RWPE2 (cell line): Measurements from ENCODE around the gene CRYZ.

Experiments
- ATAC-seq: fragments of 200-7000 bp; cut with Tn5 transposase; 3 replicates; pipeline ENCODE4 v1.9.1; 2021; ENCODE audit warnings: low read depth
- DNase-seq: peaks from one replicate; pipeline ENCODE4 v3.0.0-alpha.2; 2020; ENCODE audit warnings: low spot score
- H3K27ac ChIP-seq: fragments of 450-650 bp; 2 replicates; pipeline ENCODE4 v1.5.1; 2017; ENCODE audit warnings: mild to moderate bottlenecking; ENCODE audit not compliant: poor library complexity, severe bottlenecking
- H3K27me3 ChIP-seq: fragments of 250-450 bp; sonication (Bioruptor Pico); 2 replicates; pipeline ENCODE4 v1.5.1; 2021; ENCODE audit warnings: mild to moderate bottlenecking, moderate library complexity; ENCODE audit not compliant: insufficient read depth, poor library complexity, severe bottlenecking
- H3K36me3 ChIP-seq: fragments of 250-450 bp; sonication (Bioruptor Pico); 2 replicates; pipeline ENCODE4 v1.5.1; 2020; ENCODE audit warnings: low read depth, mild to moderate bottlenecking, moderate library complexity
- H3K4me1 ChIP-seq: fragments of 250-450 bp; sonication (Bioruptor Pico); 2 replicates; pipeline ENCODE4 v1.5.1; 2021; ENCODE audit warnings: mild to moderate bottlenecking, moderate library complexity; ENCODE audit not compliant: insufficient read depth, poor library complexity, severe bottlenecking
- H3K4me3 ChIP-seq: fragments of 250-450 bp; sonication (Bioruptor Pico); 2 replicates; pipeline ENCODE4 v1.5.1; 2021; ENCODE audit warnings: mild to moderate bottlenecking, moderate library complexity; ENCODE audit not compliant: severe bottlenecking
- H3K9me3 ChIP-seq: fragments of 250-450 bp; sonication (Bioruptor Pico); 2 replicates; pipeline ENCODE4 v1.5.1; 2021; ENCODE audit warnings: mild to moderate bottlenecking, moderate library complexity; ENCODE audit not compliant: severe bottlenecking
- CTCF ChIP-seq: fragments of 450-650 bp; IDR thresholded peaks from one replicate; pipeline ENCODE4 v1.5.1; 2017; ENCODE audit warnings: mild to moderate bottlenecking, moderate library complexity; ENCODE audit not compliant: poor library complexity, severe bottlenecking

The CRYZ gene

GRCh38 chr1:74773582-74773981, 40.7 kb upstream of the CRYZ start:
- TF ChIP-seq CTCF: no peak

GRCh38 chr1:74772945-74773344, 40.1 kb upstream of the CRYZ start:
- no peak for ATAC-seq

More at GRCh38 chr1:74773582-74773981, 40.7 kb upstream of the CRYZ start:
- ATAC-seq: no peak
- Histone ChIP-seq H3K27me3 (peaks cover 22% of the 10 kb centered on the region), H3K36me3 (no peaks in the 10 kb centered on the region), H3K9me3 (no peaks in the 10 kb centered on the region), H3K27ac (no peak overlapping the region), H3K4me3 (no peak overlapping the region), H3K4me1 (no peaks in the 10 kb centered on the region)
- DNase-seq: no peak

GRCh38 chr1:74771913-74772515, 39.2 kb upstream of the CRYZ start:
- peaks cover 17% of the 10 kb centered on the region for H3K27me3 ChIP-seq
- H3K4me3 ChIP-seq: no peak overlapping the region
- H3K36me3 ChIP-seq: no peaks in the 10 kb centered on the region
- ATAC-seq (peak; percentile 52; the same call in 1 of the 3 replicates), DNase-seq (no peak)
- no peaks in the 10 kb centered on the region for H3K9me3 ChIP-seq
- peak; percentile 89 for TF ChIP-seq CTCF
- no peak overlapping the region for H3K27ac ChIP-seq
- no peaks in the 10 kb centered on the region for H3K4me1 ChIP-seq

More at GRCh38 chr1:74772945-74773344, 40.1 kb upstream of the CRYZ start:
- no peaks in the 10 kb centered on the region for H3K36me3 ChIP-seq
- no peaks in the 10 kb centered on the region for H3K4me1 ChIP-seq
- H3K27me3 ChIP-seq: peaks cover 22% of the 10 kb centered on the region
- no peak overlapping the region for H3K4me3 ChIP-seq
- TF ChIP-seq CTCF: no peak
- no peak overlapping the region for H3K27ac ChIP-seq
- H3K9me3 ChIP-seq: no peaks in the 10 kb centered on the region
- no peak for DNase-seq

- TF ChIP-seq CTCF: no peak
- peaks cover 20% of the 10 kb centered on the region for H3K36me3 ChIP-seq
- H3K4me1 ChIP-seq: no peaks in the 10 kb centered on the region
- no peaks in the 10 kb centered on the region for H3K9me3 ChIP-seq
- no peaks in the 10 kb centered on the region for H3K27me3 ChIP-seq
- H3K4me3 ChIP-seq: no peak overlapping the region
- DNase-seq (no peak), ATAC-seq (no peak)
- H3K27ac ChIP-seq: no peak overlapping the region
Observed at GRCh38 chr1:74767490-74767889, 34.6 kb upstream of the CRYZ start.

GRCh38 chr1:74766579-74766978, 33.7 kb upstream of the CRYZ start:
- TF ChIP-seq CTCF: no peak
- H3K36me3 ChIP-seq: peaks cover 29% of the 10 kb centered on the region
- H3K27me3 ChIP-seq: no peaks in the 10 kb centered on the region
- ATAC-seq (peak; percentile 41; the same call in 1 of the 3 replicates), DNase-seq (no peak)
- H3K4me3 ChIP-seq: no peak overlapping the region
- H3K4me1 ChIP-seq: no peaks in the 10 kb centered on the region
- H3K27ac ChIP-seq: no peak overlapping the region
- H3K9me3 ChIP-seq: no peaks in the 10 kb centered on the region
